Measurements from ENCODE around the gene ADAD2.

GRCh38 chr16:84225126-84225525 lies 34.2 kb downstream of the ADAD2 start:
- TF ChIP-seq, protein P1, sequence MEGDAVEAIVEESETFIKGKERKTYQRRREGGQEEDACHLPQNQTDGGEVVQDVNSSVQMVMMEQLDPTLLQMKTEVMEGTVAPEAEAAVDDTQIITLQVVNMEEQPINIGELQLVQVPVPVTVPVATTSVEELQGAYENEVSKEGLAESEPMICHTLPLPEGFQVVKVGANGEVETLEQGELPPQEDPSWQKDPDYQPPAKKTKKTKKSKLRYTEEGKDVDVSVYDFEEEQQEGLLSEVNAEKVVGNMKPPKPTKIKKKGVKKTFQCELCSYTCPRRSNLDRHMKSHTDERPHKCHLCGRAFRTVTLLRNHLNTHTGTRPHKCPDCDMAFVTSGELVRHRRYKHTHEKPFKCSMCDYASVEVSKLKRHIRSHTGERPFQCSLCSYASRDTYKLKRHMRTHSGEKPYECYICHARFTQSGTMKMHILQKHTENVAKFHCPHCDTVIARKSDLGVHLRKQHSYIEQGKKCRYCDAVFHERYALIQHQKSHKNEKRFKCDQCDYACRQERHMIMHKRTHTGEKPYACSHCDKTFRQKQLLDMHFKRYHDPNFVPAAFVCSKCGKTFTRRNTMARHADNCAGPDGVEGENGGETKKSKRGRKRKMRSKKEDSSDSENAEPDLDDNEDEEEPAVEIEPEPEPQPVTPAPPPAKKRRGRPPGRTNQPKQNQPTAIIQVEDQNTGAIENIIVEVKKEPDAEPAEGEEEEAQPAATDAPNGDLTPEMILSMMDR (IDR thresholded peaks at IDR 0.05): no peak
- no peak for TF ChIP-seq POLR2A (IDR thresholded peaks at IDR 0.05)

All from heart left ventricle (tissue), 13 donors.